Stimulated activated CD4-positive, alpha-beta T cell treated with anti-CD3 and anti-CD28 coated beads, Interleukin-12 subunit alpha, Interleukin-12 subunit beta, amount 100 ng/mL, for 48 hours (primary cell): ENCODE measurements around the gene HOXA7.

ENCODE experiments used
- DNase-seq, 3 donors: peaks; one replicate each; pipeline ENCODE4 v3.0.0-alpha.2; 2020; ENCODE audit warnings: low read depth in 2 of 3, low spot score in 1 of 3

Gene HOXA7

DNA sequence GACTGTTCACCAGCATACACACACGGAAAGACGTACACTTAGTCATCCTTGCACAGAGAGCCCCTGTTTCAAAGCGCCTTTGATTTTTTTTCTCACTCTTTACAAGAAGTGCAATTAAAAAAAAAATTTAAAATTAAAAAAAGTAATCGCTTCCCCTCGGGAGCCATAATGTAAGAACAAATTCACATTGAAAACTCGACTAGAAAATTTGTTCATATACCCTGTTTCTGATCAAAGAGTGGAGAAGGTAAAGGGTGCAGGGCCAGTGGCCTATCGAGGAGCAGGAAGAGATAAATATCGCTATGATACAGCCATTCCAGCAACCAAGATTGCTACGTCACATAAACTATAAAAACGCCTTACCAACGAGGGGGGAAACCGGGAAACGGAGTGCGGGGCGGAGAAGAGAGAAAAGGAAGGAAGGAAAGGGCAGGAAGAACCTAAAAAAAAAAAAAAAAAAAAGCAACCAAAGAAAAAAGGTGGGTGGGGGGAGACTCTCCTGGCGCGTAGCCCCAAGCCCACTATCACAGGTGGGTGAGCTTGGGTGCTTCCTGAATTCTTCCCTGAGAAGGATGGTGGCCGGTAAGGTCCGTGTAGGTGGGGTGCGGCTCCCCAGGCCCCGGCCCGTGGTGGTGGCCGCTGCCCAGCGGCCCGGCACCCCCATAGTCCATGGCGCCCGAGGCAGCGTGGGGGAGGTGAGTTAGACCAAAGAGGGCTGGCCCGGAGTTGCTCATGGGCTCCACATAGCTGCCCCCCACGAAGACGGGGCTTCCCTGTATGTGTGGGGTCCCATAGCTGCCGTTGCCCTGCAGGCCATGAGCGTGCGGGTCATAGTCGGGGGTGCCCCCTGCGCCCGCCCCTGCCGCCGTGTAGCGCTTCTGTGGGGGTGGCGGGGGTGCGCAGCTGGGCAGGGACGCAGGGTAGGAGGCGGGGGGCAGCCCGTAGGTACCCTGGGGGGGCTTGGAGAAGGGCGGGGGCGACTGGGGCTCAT, 48.8 kb downstream of the HOXA7 start:
- no peak for DNase-seq

DNA sequence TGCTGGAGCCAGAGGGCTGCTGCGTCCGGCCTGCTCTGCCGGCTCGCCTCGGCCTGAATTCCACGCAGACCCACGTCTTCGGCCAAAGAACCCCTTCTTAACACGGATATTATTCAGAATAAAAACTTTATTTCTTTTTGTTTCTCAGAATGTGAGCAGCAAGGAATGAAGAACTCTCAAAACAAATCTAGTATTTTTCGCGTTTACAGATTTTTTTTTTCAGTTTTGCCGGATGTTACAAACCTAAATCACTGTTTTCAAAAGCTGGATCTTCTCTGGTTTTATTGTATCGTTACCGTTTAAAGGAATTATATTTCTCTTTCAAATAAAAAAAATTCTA, 49.6 kb downstream of the HOXA7 start:
- no peak for DNase-seq

DNA sequence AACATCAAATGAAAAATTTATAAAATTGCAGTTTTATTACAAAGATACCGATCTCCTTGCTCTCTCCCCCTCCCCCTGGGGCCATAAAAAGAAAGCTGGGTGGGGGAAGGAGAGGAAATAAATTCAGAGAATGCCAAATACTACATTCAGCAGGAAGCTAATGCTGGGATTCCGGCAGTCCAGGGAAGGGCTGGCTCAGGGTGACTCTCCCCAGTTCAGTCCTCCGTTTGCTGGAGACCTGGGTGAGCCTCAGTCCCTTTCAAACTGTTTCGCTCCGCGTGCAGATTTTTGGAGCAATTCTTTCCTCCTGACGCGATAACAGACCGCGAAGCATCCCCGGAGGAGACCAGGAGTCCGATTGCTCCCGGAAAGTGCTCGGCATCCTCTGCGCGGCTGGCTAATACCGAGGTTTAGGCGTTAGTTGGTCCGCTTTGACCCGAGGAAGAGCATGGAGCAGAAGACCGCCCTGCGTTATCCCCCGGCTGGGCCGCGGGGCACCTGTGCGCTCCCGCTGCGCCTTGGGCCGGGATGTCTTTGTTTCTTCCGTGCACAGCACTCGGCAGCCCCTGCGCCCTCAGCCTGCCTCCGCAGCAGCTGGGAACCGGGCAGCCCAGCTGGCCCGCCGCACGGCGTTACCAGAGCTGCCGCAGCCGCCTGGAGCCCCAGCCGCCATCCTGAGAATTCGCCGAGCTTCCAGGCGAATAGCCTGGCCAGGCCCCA, 50.1 kb downstream of the HOXA7 start:
- no peak for DNase-seq

DNA sequence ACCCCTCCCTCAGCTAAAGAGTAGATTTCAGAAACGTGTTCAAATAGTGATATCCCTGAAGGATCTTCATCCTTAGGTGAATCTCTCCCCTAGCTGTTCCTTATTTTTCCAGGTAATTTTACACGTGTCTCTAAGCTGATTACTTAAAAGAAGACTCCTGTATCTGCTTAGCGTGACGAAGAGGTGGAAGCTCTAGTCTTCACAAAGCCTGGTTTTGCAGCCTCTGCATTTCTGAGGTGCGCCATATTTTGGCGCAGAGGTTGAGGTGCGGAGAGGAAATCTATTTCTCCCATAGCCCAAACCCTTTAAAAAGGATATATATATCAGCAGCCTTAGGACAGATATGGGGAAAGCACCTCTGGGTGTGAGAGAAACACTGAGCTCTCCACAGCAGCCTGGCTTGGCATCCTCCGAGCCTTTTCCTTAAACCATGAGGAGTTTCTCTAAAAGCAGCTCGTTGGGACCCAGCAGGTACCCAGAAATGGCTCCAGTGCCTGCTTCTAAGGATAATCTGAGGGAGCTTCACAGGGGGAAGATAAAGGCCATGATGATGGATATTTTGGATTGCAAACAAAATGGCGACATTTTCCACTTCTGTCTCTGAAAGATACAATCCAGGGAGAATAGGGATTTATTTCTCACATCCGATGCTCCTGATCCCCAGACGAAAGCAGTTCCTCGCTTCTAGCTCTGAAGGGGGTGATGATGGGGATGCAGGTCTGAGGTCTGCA, 51.0 kb downstream of the HOXA7 start:
- no peak for DNase-seq

DNA sequence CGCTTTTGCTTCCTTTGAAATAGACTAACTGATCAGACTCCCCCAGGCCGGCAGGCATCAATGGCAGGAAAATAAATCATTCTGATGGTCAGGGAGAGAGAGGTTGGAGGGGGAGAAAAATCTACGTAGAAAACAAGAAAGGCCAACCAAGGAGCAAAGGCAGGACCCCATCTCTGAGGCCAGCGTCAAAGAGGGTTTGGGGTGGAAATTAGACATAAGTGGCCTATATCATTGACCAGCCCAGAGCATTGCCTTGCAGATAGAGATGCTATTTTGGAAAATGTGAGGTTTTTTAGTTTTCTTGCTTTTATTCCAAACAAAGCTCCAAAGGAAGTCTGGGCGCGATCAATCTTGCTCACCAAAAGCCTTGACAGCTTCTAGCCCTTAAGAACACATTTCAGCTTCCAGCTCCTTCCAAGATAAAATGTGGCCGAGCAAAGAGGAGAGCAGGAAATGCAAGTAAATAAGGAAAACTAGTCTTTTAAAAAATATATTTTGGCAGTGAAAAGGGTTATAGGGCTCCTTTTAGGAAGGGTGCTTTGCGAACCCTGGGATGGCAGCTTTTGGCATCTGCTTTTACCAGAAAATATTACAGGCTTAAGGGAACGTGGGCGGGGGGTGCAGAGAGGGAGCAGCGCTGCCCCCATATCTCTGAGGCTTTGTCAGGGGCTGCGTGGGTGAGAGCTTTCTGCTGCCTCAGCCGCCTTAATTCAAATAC, 52.0 kb downstream of the HOXA7 start:
- no peak for DNase-seq
